CD4-positive, alpha-beta T cell treated with Interleukin-10 for 1 hour (primary cell): Measurements from ENCODE around the gene PLPPR2.
"Not testable (repeated sequence)": the region's sequence is repeated elsewhere in the genome, so short reads cannot be mapped to it uniquely, and the experiment has no call there.

Experiments
- DNase-seq: peaks from one replicate; pipeline ENCODE4 v3.0.0-alpha.2; 2020

The PLPPR2 gene

GRCh38 chr19:11355160-11356073, at the start of gene PLPPR2:
Gene PLPPR2 (plus strand): TSS chr19:11355432. CDS start chr19:11357674, 2,242 bp downstream.
- DNase-seq = peak; percentile 90

GRCh38 chr19:11306337-11306736, 48.9 kb upstream of the PLPPR2 start:
- no peak for DNase-seq

- not testable (repeated sequence) for DNase-seq
These were observed 34.8 kb upstream of the PLPPR2 start for GRCh38 chr19:11320278-11320995.

GRCh38 chr19:11321191-11322126, 33.8 kb upstream of the PLPPR2 start:
- DNase-seq = no peak

GRCh38 chr19:11322269-11323024, 32.8 kb upstream of the PLPPR2 start:
- no peak for DNase-seq

GRCh38 chr19:11323601-11324078, 31.6 kb upstream of the PLPPR2 start:
- DNase-seq = no peak

GRCh38 chr19:11324079-11324661, 31.1 kb upstream of the PLPPR2 start:
- DNase-seq = peak; percentile 34

- no peak for DNase-seq
These were observed 30.4 kb upstream of the PLPPR2 start for GRCh38 chr19:11324748-11325389.

GRCh38 chr19:11325544-11325943, 29.7 kb upstream of the PLPPR2 start:
- no peak for DNase-seq

GRCh38 chr19:11330127-11330526, 25.1 kb upstream of the PLPPR2 start:
- no peak for DNase-seq

GRCh38 chr19:11331502-11331901, 23.7 kb upstream of the PLPPR2 start:
- DNase-seq = no peak

- DNase-seq = no peak
These were observed 22.4 kb upstream of the PLPPR2 start for GRCh38 chr19:11332822-11333221.

GRCh38 chr19:11333838-11334237, 21.4 kb upstream of the PLPPR2 start:
- DNase-seq = not testable (repeated sequence)

GRCh38 chr19:11335449-11336146, 19.6 kb upstream of the PLPPR2 start:
- DNase-seq = no peak

- DNase-seq = peak; percentile 15
These were observed 18.2 kb upstream of the PLPPR2 start for GRCh38 chr19:11337080-11337479.

GRCh38 chr19:11338121-11338520, 17.1 kb upstream of the PLPPR2 start:
- DNase-seq = no peak

GRCh38 chr19:11338569-11339253, 16.5 kb upstream of the PLPPR2 start:
- no peak for DNase-seq

- peak; percentile 84 for DNase-seq
These were observed 15.8 kb upstream of the PLPPR2 start, which contains the start of gene RAB3D for GRCh38 chr19:11339254-11340098. Gene RAB3D (minus strand): TSS chr19:11339657. CDS start chr19:11337399, 2,258 bp downstream.

GRCh38 chr19:11340099-11340467, 15.1 kb upstream of the PLPPR2 start:
- not testable (repeated sequence) for DNase-seq
